Prostate gland (tissue), 2 donors: ENCODE measurements around the gene FBN3.

Experiments
- POLR2A ChIP-seq: fragments of 450-650 bp; IDR thresholded peaks from one replicate; pipeline ENCODE4 v1.6.1; 2016; ENCODE audit warnings: antibody characterized with exemption, mild to moderate bottlenecking
- TF ChIP-seq, protein P1 (sequence below), 4 experiments: fragments of 200-600 bp in 2 of 4; fragments of 450-650 bp in 2 of 4; sonication (generic) in 2 of 4; IDR thresholded peaks; 1 replicate in 3 of 4; 2 replicates in 1 of 4; pipeline ENCODE4 v1.5.1; 2016 to 2019; ENCODE audit warnings: antibody characterized with exemption in 4 of 4, mild to moderate bottlenecking in 2 of 4, moderate library complexity in 2 of 4

DNA sequence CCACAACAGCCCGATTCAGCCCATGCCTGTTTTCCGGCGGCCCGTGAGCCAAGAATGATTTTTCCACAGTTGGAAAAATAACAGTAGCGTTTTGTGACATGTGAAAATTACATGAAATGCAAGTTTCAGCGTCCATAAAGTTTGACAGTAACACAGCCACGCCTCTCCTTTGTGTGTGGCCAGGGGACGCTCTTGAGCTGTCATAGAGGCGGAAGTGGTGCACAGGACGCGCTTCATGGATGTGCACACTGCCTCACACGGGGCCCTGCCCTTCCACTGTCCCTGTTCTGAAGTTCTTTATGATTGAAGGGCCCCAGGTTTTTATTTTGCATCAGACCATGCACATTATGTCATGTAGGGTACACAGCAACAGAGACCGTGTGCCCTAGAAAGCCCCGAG, 131.6 kb downstream of the FBN3 start:
- TF ChIP-seq POLR2A: no peak
- TF ChIP-seq, protein P1, sequence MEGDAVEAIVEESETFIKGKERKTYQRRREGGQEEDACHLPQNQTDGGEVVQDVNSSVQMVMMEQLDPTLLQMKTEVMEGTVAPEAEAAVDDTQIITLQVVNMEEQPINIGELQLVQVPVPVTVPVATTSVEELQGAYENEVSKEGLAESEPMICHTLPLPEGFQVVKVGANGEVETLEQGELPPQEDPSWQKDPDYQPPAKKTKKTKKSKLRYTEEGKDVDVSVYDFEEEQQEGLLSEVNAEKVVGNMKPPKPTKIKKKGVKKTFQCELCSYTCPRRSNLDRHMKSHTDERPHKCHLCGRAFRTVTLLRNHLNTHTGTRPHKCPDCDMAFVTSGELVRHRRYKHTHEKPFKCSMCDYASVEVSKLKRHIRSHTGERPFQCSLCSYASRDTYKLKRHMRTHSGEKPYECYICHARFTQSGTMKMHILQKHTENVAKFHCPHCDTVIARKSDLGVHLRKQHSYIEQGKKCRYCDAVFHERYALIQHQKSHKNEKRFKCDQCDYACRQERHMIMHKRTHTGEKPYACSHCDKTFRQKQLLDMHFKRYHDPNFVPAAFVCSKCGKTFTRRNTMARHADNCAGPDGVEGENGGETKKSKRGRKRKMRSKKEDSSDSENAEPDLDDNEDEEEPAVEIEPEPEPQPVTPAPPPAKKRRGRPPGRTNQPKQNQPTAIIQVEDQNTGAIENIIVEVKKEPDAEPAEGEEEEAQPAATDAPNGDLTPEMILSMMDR (IDR thresholded peaks at IDR 0.05): no peak
